OCI-LY7 (cell line): Measurements from ENCODE around the gene ARHGEF4. TPM values are rescaled to one million over a fixed set of nuclear protein-coding genes. Genes with fewer than 3 reads are reported as not detected.

ENCODE experiments used
- BruUV-seq: library from RNA; stranded (reverse); fragments of 400-500 nt; replicated peaks from 2 replicates; lab custom pipeline; 2021; lab: Mats Ljungman, UMichigan
- CTCF ChIA-PET: fragments of 300-600 bp; sonication (Branson Sonifier 250); formaldehyde crosslinking; loops from one replicate; lab custom pipeline; 2022; ENCODE audit warnings: antibody characterized with exemption; ENCODE audit not compliant: unreplicated experiment; lab: Charles Lee
- POLR2A ChIA-PET: fragments of 300-600 bp; sonication (Branson Sonifier 250); formaldehyde crosslinking; loops from one replicate; lab custom pipeline; 2022; ENCODE audit warnings: antibody characterized with exemption; lab: Charles Lee
- DNase-seq: peaks from one replicate; pipeline ENCODE4 v3.0.0-alpha.2; 2015; ENCODE audit warnings: low spot score
- H2AFZ ChIP-seq: fragments of 200-600 bp; sonication (generic), shearing (Covaris generic); 2 replicates; pipeline ENCODE4 v1.6.1; 2014; ENCODE audit warnings: mild to moderate bottlenecking, antibody characterized with exemption, low read length, moderate library complexity
- H3K27ac ChIP-seq: fragments of 200-600 bp; sonication (generic); 2 replicates; pipeline ENCODE4 v1.5.1; 2014; ENCODE audit warnings: mixed run types, low read depth, mild to moderate bottlenecking, moderate library complexity, low read length, inconsistent platforms; ENCODE audit not compliant: poor library complexity, severe bottlenecking
- H3K36me3 ChIP-seq: fragments of 200-600 bp; sonication (generic); 2 replicates; pipeline ENCODE4 v1.6.1; 2014; ENCODE audit warnings: mild to moderate bottlenecking, antibody characterized with exemption, low read length, moderate library complexity, mixed read lengths; ENCODE audit not compliant: insufficient read depth
- H3K4me1 ChIP-seq: fragments of 200-600 bp; sonication (generic); 2 replicates; pipeline ENCODE4 v1.5.1; 2014; ENCODE audit warnings: mild to moderate bottlenecking, low read length; ENCODE audit not compliant: insufficient read depth, poor library complexity, severe bottlenecking
- H3K4me2 ChIP-seq: fragments of 200-600 bp; sonication (generic); 2 replicates; pipeline ENCODE4 v1.6.1; 2014; ENCODE audit warnings: mild to moderate bottlenecking, low read length
- H3K4me3 ChIP-seq: fragments of 200-600 bp; sonication (generic); 2 replicates; pipeline ENCODE4 v1.5.1; 2014; ENCODE audit warnings: mild to moderate bottlenecking, low read depth, low read length; ENCODE audit not compliant: poor library complexity, severe bottlenecking
- H3K79me2 ChIP-seq: fragments of 200-600 bp; sonication (generic); 2 replicates; pipeline ENCODE4 v1.6.1; 2016; ENCODE audit warnings: low read depth, mild to moderate bottlenecking, low read length, moderate library complexity, mixed read lengths; ENCODE audit not compliant: insufficient read depth
- H3K9me2 ChIP-seq: fragments of 200-600 bp; sonication (generic); 2 replicates; pipeline ENCODE4 v1.6.1; 2016; ENCODE audit warnings: mild to moderate bottlenecking, low read length, mixed read lengths; ENCODE audit not compliant: insufficient read depth
- H3K9me3 ChIP-seq: fragments of 200-600 bp; sonication (generic); 2 replicates; pipeline ENCODE4 v1.6.1; 2014; ENCODE audit warnings: mild to moderate bottlenecking, mixed run types, low read length, mixed read lengths
- H4K20me1 ChIP-seq: fragments of 200-600 bp; sonication (generic); 2 replicates; pipeline ENCODE4 v1.6.1; 2014; ENCODE audit warnings: mild to moderate bottlenecking, antibody characterized with exemption, low read length, moderate library complexity, mixed read lengths; ENCODE audit not compliant: insufficient read depth
- CTCF ChIP-seq: fragments of 200-600 bp; sonication (generic); conservative IDR thresholded peaks from 2 replicates; pipeline ENCODE4 v1.5.1; 2014; ENCODE audit warnings: mild to moderate bottlenecking, antibody characterized with exemption, low read length, moderate library complexity, mixed read lengths
- EZH2phosphoT487 ChIP-seq: fragments of 200-600 bp; sonication (generic); IDR thresholded peaks from 2 replicates; pipeline ENCODE4 v1.6.1; 2018; ENCODE audit warnings: low read depth, borderline replicate concordance, mild to moderate bottlenecking, mixed run types, antibody characterized with exemption, low read length, moderate library complexity, mixed read lengths
- intact Hi-C: fragments of 100-400 bp; cut with micrococcal nuclease; formaldehyde crosslinking; loops from one replicate; pipeline ENCODE4 v1.10.0; 2022; ENCODE audit not compliant: unreplicated experiment
- total RNA-seq, 2 experiments: library from RNA; depleted of rRNA in 1 of 2; stranded (reverse); fragments of >200 nt in 1 of 2; shearing (Covaris generic) in 1 of 2; gene quantifications; 2 replicates each; pipeline ENCODE4 v1.2.3, GENCODE V29; 2014 to 2022

Gene ARHGEF4
- total RNA-seq, 2 experiments from 2014 or later = 1.1 to 1.7 TPM

DNA sequence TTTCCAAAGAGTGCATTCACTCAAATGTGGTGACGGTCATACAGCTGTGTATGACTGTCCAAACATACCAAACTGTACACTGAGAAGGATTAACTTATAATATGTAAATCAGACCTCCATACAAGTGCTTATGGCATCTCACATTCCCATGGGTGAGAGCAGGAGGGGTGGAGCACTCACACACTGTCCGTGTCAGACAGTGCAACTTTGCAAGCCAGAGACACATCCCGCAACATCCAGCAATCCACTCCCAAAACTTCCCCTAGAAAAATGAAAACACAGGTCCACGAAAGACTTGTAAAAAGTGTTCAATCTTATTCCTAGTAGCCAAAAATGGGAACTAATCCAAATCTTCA lies 220.2 kb downstream of the ARHGEF4 start:
- BruUV-seq = no TSS peak
- Histone ChIP-seq H3K79me2 (peaks cover 52% of the 10 kb centered on the region), H3K36me3 (peaks cover 93% of the 10 kb centered on the region), H2AFZ (no peak overlapping the region), H4K20me1 (peaks cover 8% of the 10 kb centered on the region), H3K27ac (no peak overlapping the region), H3K9me3 (no peaks in the 10 kb centered on the region), H3K4me1 (no peaks in the 10 kb centered on the region), H3K4me2 (no peak overlapping the region), H3K4me3 (no peak overlapping the region), H3K9me2 (no peaks in the 10 kb centered on the region)
- no peak for DNase-seq
- ChIA-PET CTCF (no interaction called here), POLR2A (no interaction called here)
- intact Hi-C loops = no loop called here
- TF ChIP-seq CTCF = no peak
- TF ChIP-seq EZH2phosphoT487 = no peak

DNA sequence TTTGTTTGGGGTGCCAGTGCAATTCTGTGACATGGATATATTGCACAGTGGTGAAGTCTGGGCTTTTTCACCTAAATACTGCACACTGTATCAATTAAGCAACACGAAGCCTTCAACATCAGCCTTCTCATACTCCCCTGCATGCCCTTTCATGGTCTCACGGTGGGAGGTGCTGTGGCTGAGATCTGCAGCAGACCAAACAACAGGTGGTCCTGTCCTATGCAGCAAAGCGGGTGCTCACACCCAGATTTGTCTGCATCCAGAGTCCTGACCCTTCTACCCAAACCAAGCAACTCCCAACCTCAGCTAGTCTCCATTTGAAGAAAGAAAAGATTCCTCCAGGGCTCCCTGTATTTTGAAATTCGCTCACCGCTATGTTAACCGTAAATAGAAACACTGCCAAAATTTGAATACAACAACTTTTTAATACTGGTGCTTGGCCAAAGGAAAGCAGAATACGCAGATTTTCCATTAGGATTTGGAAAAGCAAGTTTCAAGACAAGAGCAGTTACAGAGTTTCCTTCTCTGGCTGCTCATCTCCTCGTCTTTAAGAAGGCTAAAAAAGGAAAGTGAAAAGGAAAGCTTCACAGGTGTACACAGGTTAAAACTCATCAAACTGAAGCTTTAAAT lies 221.6 kb downstream of the ARHGEF4 start:
- CTCF ChIA-PET = no interaction called here

More for the DNA sequence above, 221.6 kb downstream of the ARHGEF4 start:
- DNase-seq = no peak
- no peaks in the 10 kb centered on the region for H3K9me3 ChIP-seq
- H3K36me3 ChIP-seq = peaks cover 93% of the 10 kb centered on the region
- BruUV-seq = no TSS peak
- intact Hi-C loops = no loop called here
- H3K4me2 ChIP-seq = no peak overlapping the region
- POLR2A ChIA-PET = no interaction called here
- no peaks in the 10 kb centered on the region for H3K9me2 ChIP-seq
- peaks cover 62% of the 10 kb centered on the region for H3K79me2 ChIP-seq
- H3K4me1 ChIP-seq = no peaks in the 10 kb centered on the region
- TF ChIP-seq EZH2phosphoT487 (no peak), CTCF (no peak)
- H2AFZ ChIP-seq = no peak overlapping the region
- H3K27ac ChIP-seq = no peak overlapping the region
- peaks cover 8% of the 10 kb centered on the region for H4K20me1 ChIP-seq
- H3K4me3 ChIP-seq = no peak overlapping the region
